Liver (tissue), 9 donors: Measurements from ENCODE around the gene GARNL3. TPM values are rescaled to one million over a fixed set of nuclear protein-coding genes. Genes with fewer than 3 reads are reported as not detected.

Source experiments
- DNase-seq: peaks from one replicate; pipeline ENCODE4 v3.0.0-alpha.2; 2017; ENCODE audit warnings: low spot score
- H3K27ac ChIP-seq, 2 donors: one replicate each; pipeline ENCODE4 v1.7.0; 2013; ENCODE audit warnings: inconsistent platforms in 2 of 2, low read length in 2 of 2, control low read depth in 1 of 2, low read depth in 1 of 2, mild to moderate bottlenecking in 1 of 2
- H3K27me3 ChIP-seq, 4 donors: one replicate each; pipeline versions ENCODE4 v1.6.1 to v1.7.0; 2013; ENCODE audit warnings: low read length in 3 of 4, inconsistent platforms in 1 of 4, mild to moderate bottlenecking in 1 of 4, moderate library complexity in 1 of 4; ENCODE audit not compliant: control insufficient read depth in 4 of 4, insufficient read depth in 4 of 4
- H3K36me3 ChIP-seq, 4 donors: one replicate each; pipeline versions ENCODE4 v1.6.1 to v1.7.0; 2013; ENCODE audit warnings: low read length in 3 of 4, mild to moderate bottlenecking in 3 of 4, low read depth in 1 of 4, moderate library complexity in 1 of 4; ENCODE audit not compliant: control insufficient read depth in 4 of 4, insufficient read depth in 3 of 4
- H3K4me1 ChIP-seq, 4 donors: one replicate each; pipeline versions ENCODE4 v1.6.1 to v1.7.0; 2013; ENCODE audit warnings: low read length in 3 of 4, mild to moderate bottlenecking in 3 of 4, moderate library complexity in 1 of 4; ENCODE audit not compliant: control insufficient read depth in 4 of 4, insufficient read depth in 4 of 4
- H3K4me3 ChIP-seq, 3 donors: one replicate each; pipeline versions ENCODE4 v1.6.1 to v1.7.0; 2013; ENCODE audit warnings: low read length in 3 of 3, control low read depth in 1 of 3, low read depth in 1 of 3, mild to moderate bottlenecking in 1 of 3
- H3K9ac ChIP-seq, 2 donors: one replicate each; pipeline ENCODE4 v1.7.0; 2013; ENCODE audit warnings: low read length in 2 of 2, mild to moderate bottlenecking in 2 of 2, moderate library complexity in 2 of 2, control low read depth in 1 of 2, low read depth in 1 of 2
- H3K9me3 ChIP-seq, 4 donors: one replicate each; pipeline versions ENCODE4 v1.6.1 to v1.7.0; 2013; ENCODE audit warnings: low read length in 3 of 4; ENCODE audit not compliant: control insufficient read depth in 4 of 4
- ATF3 ChIP-seq: IDR thresholded peaks from 2 replicates; pipeline ENCODE4 v1.6.1; 2016; ENCODE audit warnings: antibody characterized with exemption
- CTCF ChIP-seq: fragments of 150-350 bp; IDR thresholded peaks from 2 replicates; pipeline ENCODE4 v1.5.1; 2017; ENCODE audit warnings: improper control_type of control experiment, low read depth, low read length; ENCODE audit not compliant: missing input control
- EGR1 ChIP-seq, 2 donors: IDR thresholded peaks; 2 replicates each; pipeline ENCODE4 v1.6.1; 2016 to 2018; ENCODE audit warnings: antibody characterized with exemption in 2 of 2, low read depth in 2 of 2
- FOXA2 ChIP-seq: IDR thresholded peaks from 2 replicates; pipeline ENCODE4 v1.6.1; 2016; ENCODE audit warnings: antibody characterized with exemption
- GABPA ChIP-seq, 2 donors: IDR thresholded peaks in 1 of 2; conservative IDR thresholded peaks in 1 of 2; 2 replicates each; pipeline ENCODE4 v1.6.1; 2016; ENCODE audit warnings: antibody characterized with exemption in 2 of 2, mild to moderate bottlenecking in 1 of 2, moderate library complexity in 1 of 2
- HNF4A ChIP-seq, 2 donors: conservative IDR thresholded peaks; 2 replicates each; pipeline ENCODE4 v1.6.1; 2016; ENCODE audit warnings: antibody characterized with exemption in 2 of 2, mild to moderate bottlenecking in 2 of 2
- HNF4G ChIP-seq: IDR thresholded peaks from 2 replicates; pipeline ENCODE4 v1.6.1; 2016; ENCODE audit warnings: antibody characterized with exemption
- JUND ChIP-seq, 2 donors: IDR thresholded peaks; 2 replicates each; pipeline ENCODE4 v1.6.1; 2016; ENCODE audit warnings: antibody characterized with exemption in 2 of 2
- MAX ChIP-seq: IDR thresholded peaks from 2 replicates; pipeline ENCODE4 v1.6.1; 2016; ENCODE audit warnings: antibody characterized with exemption
- NR2F2 ChIP-seq: IDR thresholded peaks from 2 replicates; pipeline ENCODE4 v1.6.1; 2016; ENCODE audit warnings: antibody characterized with exemption
- RAD21 ChIP-seq, 2 donors: IDR thresholded peaks; 2 replicates each; pipeline ENCODE4 v1.6.1; 2016; ENCODE audit warnings: antibody characterized with exemption in 2 of 2, mild to moderate bottlenecking in 2 of 2
- REST ChIP-seq: IDR thresholded peaks from 2 replicates; pipeline ENCODE4 v1.6.1; 2016; ENCODE audit warnings: antibody characterized with exemption, mild to moderate bottlenecking
- RXRA ChIP-seq, 2 donors: IDR thresholded peaks; 2 replicates each; pipeline ENCODE4 v1.6.1; 2017 to 2018; ENCODE audit warnings: antibody characterized with exemption in 2 of 2, mild to moderate bottlenecking in 1 of 2
- SP1 ChIP-seq: IDR thresholded peaks from 2 replicates; pipeline ENCODE4 v1.6.1; 2018; ENCODE audit warnings: antibody characterized with exemption, mild to moderate bottlenecking
- TAF1 ChIP-seq: conservative IDR thresholded peaks from 2 replicates; pipeline ENCODE4 v1.6.1; 2016; ENCODE audit warnings: antibody characterized with exemption, mild to moderate bottlenecking
- YY1 ChIP-seq: IDR thresholded peaks from 2 replicates; pipeline ENCODE4 v1.6.1; 2016; ENCODE audit warnings: antibody characterized with exemption, mild to moderate bottlenecking
- ZBTB33 ChIP-seq: IDR thresholded peaks from 2 replicates; pipeline ENCODE4 v1.6.1; 2016; ENCODE audit warnings: antibody characterized with exemption
- WGBS: extraction: QIAGEN DNeasy Blood & Tissue Kit; methylation state at CpG from one replicate; pipeline ENCODE4 v1.1.7; 2013; 5-methylcytosine and 5-hydroxymethylcytosine counted together
- polyA plus RNA-seq, 2 donors: library from polyadenylated mRNA; stranded (reverse) in 1 of 2; unstranded in 1 of 2; fragments of 200-250 nt in 1 of 2; fragments of >200 nt in 1 of 2; fragmentation: Nextera tagmentation in 1 of 2; extraction: Ambion mirVana in 1 of 2; gene quantifications; one replicate each; pipeline versions ENCODE4 v1.2.1 to v1.2.3, GENCODE V29; 2013 to 2015
- total RNA-seq, 2 donors: library from RNA; depleted of rRNA; stranded (reverse); fragments of >200 nt; gene quantifications; one replicate each; pipeline ENCODE4 v1.2.3, GENCODE V29; 2014
- donor health status: healthy.
- donor health status: healthy.
- donor health status: healthy.
- donor health status: healthy.
- donor health status: healthy.

GARNL3 gene
- total and polyA plus RNA-seq, 4 donors, result 0.89 to 6.7 (median 3.5) TPM

GRCh38 chr9:127341152-127341551 lies 76.6 kb downstream of the GARNL3 start:
- WGBS, result 90% methylated on average over 3 of the region's 3 CpGs
- Histone ChIP-seq H3K9me3 (no peaks in the 10 kb centered on the region), H3K4me3 (no peak overlapping the region), H3K9ac (no peak overlapping the region), H3K36me3 (peaks cover 0 to 16% (median under 1%) of the 10 kb centered on the region in 4 donors), H3K27me3 (no peaks in the 10 kb centered on the region), H3K27ac (no peak overlapping the region), H3K4me1 (peaks cover 0 to 3% (median 0%) of the 10 kb centered on the region in 4 donors)
- no peak for DNase-seq
- TF ChIP-seq YY1 (no peak), ATF3 (no peak), ZBTB33 (no peak), FOXA2 (no peak), JUND (IDR thresholded peaks at IDR 0.05) (no peak), GABPA (IDR thresholded peaks at IDR 0.05 in 1 of 2, conservative IDR thresholded peaks at IDR 0.05 in 1 of 2) (no peak), SP1 (no peak), MAX (no peak), NR2F2 (no peak)

GRCh38 chr9:127344368-127345000 lies 79.9 kb downstream of the GARNL3 start:
- Histone ChIP-seq H3K27ac (no peak overlapping the region), H3K9me3 (no peaks in the 10 kb centered on the region), H3K36me3 (peaks cover 0 to 16% (median under 1%) of the 10 kb centered on the region in 4 donors), H3K9ac (no peak overlapping the region), H3K27me3 (no peaks in the 10 kb centered on the region), H3K4me3 (no peak overlapping the region), H3K4me1 (no peaks in the 10 kb centered on the region)
- WGBS, result 81% methylated on average over 7 of the region's 7 CpGs
- no peak for DNase-seq
- no peak for TF ChIP-seq FOXA2
- no peak for TF ChIP-seq NR2F2
- no peak for TF ChIP-seq EGR1 (IDR thresholded peaks at IDR 0.05; ENCODE audit: low read depth in 2 of 2)
- no peak for TF ChIP-seq HNF4A (conservative IDR thresholded peaks at IDR 0.05)
- TF ChIP-seq REST, result no peak
- no peak for TF ChIP-seq CTCF
- TF ChIP-seq MAX, result no peak
- no peak for TF ChIP-seq GABPA (IDR thresholded peaks at IDR 0.05 in 1 of 2, conservative IDR thresholded peaks at IDR 0.05 in 1 of 2)
- no peak for TF ChIP-seq JUND (IDR thresholded peaks at IDR 0.05)
- no peak for TF ChIP-seq SP1
- TF ChIP-seq YY1, result no peak
- TF ChIP-seq ATF3, result no peak
- no peak for TF ChIP-seq HNF4G
- TF ChIP-seq TAF1, result no peak
- no peak for TF ChIP-seq RAD21 (IDR thresholded peaks at IDR 0.05)
- TF ChIP-seq RXRA (IDR thresholded peaks at IDR 0.05), result no peak
